HAP-1 (cell line): ENCODE data around the gene TALDO1.

Experiments used
- DNase-seq, 2 experiments: peaks; one replicate each; pipeline ENCODE4 v3.0.0-alpha.2; 2016 to 2020; ENCODE audit warnings: low spot score in 2 of 2
- H3K27me3 ChIP-seq: fragments of 250-450 bp; sonication (Bioruptor Pico); 2 replicates; pipeline ENCODE4 v1.5.1; 2020; ENCODE audit warnings: low read depth, mild to moderate bottlenecking, moderate library complexity
- H3K36me3 ChIP-seq: fragments of 250-450 bp; sonication (Bioruptor Pico); replicated peaks from 2 replicates; pipeline ENCODE4 v1.5.1; 2020; ENCODE audit warnings: mild to moderate bottlenecking
- H3K4me1 ChIP-seq: fragments of 250-450 bp; sonication (Bioruptor Pico); 2 replicates; pipeline ENCODE4 v1.5.1; 2020; ENCODE audit warnings: mild to moderate bottlenecking
- H3K4me3 ChIP-seq: fragments of 250-450 bp; sonication (Bioruptor Pico); 2 replicates; pipeline ENCODE4 v1.5.1; 2020; ENCODE audit warnings: mild to moderate bottlenecking, moderate library complexity
- H3K9me3 ChIP-seq: fragments of 250-450 bp; sonication (Bioruptor Pico); 2 replicates; pipeline ENCODE4 v1.5.1; 2020; ENCODE audit warnings: mild to moderate bottlenecking, moderate library complexity
- in situ Hi-C: fragments of 300-500 bp; cut with MboI; formaldehyde crosslinking; loops from 3 replicates; pipeline ENCODE4 v1.14.3; 2020; ENCODE audit warnings: low sequenced_read_pairs, inconsistent platforms, mixed read lengths

The TALDO1 gene

DNA sequence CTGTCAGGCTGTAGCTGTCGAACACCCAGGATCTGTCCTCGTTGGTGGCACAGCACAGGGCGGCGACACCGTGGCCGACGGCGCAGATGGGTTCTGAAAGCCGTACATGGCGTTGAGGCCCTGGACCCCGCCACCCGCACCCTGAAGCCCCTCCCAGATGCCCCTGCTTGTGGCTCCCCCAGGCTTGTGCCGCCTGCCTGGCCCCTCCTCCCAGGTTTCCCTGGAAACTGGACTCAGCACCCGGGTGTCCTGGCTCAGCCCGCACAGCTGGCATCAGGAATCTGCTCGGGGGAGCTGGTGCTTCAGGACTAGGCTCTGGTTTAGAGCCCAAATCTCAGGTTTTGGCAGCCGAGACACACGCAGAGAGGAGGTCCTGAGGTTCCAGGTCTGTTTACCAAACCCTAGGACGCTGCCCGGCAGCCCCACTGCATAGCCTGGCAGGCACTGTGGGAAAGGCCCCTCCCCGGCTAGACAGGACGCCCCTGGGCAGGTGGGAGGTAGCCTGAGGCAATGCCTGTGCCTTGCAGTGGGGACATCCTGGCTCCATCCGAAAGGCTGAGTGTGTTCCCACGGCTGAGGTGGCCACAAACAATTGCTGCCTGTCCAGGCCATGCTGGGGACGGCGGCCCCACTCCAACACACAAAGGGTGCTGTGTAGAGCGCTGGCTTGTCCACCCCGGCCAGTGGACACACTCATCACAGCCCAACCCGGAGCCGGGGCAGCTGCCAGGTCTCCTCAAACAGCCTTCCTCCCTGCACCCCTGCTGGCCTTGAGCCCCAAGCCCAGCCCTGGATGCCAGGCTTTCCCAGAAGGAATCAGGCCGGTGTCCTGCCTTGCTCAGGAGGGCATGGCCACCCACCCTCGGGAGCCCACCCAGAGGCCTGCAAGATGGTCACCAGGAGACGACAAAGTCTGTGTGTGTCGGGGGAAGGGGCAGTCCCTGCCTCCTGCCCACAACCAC, 25.4 kb downstream of the TALDO1 start:
- no peaks in the 10 kb centered on the region for H3K27me3 ChIP-seq
- in situ Hi-C loops: loop anchor here (25.0 kb wide), 1 partner anchor 210 kb away; the partner anchor contains the start of genes LMNTD2 and RASSF7
- H3K4me1 ChIP-seq: peaks cover 6% of the 10 kb centered on the region
- DNase-seq: no peak
- H3K36me3 ChIP-seq: peaks cover 55% of the 10 kb centered on the region
- H3K4me3 ChIP-seq: no peak overlapping the region
- H3K9me3 ChIP-seq: no peaks in the 10 kb centered on the region

DNA sequence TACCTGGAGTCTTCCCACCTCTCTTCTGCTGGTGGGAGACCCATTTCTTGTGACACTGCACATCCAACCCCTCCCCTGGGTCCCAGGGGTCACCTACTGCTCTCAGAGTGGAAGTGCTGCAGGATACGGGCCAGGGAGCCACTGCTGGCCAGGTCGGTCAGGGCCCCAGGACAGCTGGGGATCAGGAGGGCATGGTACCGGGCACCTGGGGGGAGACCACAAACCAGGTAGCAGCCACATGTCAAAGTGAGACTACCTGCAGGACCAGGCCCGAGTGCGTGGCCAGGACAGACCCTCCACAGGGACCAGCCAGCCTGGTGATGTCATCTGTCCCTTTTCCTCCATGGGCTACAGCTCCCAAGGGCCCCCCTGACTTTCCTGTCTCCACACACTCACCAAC, 26.2 kb downstream of the TALDO1 start:
- Histone ChIP-seq H3K4me3 (no peak overlapping the region), H3K36me3 (peaks cover 57% of the 10 kb centered on the region), H3K4me1 (peaks cover 10% of the 10 kb centered on the region), H3K27me3 (no peaks in the 10 kb centered on the region), H3K9me3 (no peaks in the 10 kb centered on the region)
- DNase-seq: no peak
- in situ Hi-C loops: loop anchor here (25.0 kb wide), 1 partner anchor 211 kb away; the partner anchor contains the start of genes LMNTD2 and RASSF7

DNA sequence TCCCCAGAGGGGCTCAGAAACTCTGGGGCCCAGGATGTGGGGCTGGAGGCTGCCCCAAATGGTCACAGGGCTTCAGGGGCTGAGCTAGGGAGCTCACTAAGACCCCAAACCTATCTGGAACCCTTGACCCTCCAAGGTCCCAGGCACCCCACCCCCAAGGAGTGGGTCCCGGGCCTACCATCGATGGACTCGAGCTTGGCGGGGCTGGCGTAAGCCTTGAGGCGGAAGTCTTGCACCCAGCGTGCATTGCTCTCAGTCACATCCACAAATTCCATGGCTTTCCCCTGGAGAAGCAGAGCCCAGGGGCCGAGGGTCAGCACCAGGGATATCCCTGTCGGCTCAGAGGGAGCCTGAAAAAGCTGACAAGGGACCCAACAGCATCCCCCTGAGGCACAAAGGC, 26.6 kb downstream of the TALDO1 start:
- DNase-seq: no peak
- Histone ChIP-seq H3K4me1 (peaks cover 11% of the 10 kb centered on the region), H3K27me3 (no peaks in the 10 kb centered on the region), H3K9me3 (no peaks in the 10 kb centered on the region), H3K36me3 (peaks cover 58% of the 10 kb centered on the region), H3K4me3 (no peak overlapping the region)
- in situ Hi-C loops: loop anchor here (25.0 kb wide), 1 partner anchor 212 kb away; the partner anchor contains the start of genes LMNTD2 and RASSF7

DNA sequence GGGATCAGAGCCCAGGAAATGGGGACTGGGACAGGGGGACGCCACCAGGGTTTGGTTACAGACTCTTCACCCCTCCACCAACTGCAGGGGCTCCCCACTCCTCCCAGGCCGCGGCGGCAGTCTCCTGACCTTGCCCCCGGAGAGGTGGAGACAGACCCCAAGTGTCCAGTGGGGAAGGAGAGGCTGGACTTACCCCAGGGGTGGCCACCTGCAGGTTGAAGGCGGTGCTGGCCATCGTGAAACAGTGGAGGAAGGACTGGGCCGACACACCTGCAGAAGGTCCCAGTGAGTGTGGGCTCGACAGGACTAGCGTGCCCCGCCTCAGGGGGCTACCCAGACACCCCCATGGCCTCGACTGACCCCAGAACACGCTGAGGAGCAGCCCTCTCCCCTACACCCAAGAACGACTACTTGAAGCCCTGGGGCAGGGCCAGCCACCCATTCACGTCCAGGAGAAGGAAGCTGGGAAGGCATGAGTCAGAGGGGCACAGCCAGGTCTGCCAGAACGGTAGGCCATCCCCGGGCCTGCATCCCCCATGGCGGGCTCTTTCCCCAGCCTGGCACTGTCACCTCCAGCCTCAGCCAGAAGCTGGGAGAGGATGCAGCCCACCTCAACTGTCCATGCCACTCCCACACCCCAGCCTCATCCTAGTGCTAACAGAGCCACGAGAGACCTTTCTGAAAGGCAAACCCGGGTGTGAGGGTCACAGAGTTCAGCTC, 27.8 kb downstream of the TALDO1 start:
- H3K9me3 ChIP-seq: no peaks in the 10 kb centered on the region
- peaks cover 11% of the 10 kb centered on the region for H3K4me1 ChIP-seq
- in situ Hi-C loops: loop anchor here (25.0 kb wide), 1 partner anchor 213 kb away; the partner anchor contains the start of genes LMNTD2 and RASSF7
- peaks cover 57% of the 10 kb centered on the region for H3K36me3 ChIP-seq
- H3K27me3 ChIP-seq: no peaks in the 10 kb centered on the region
- no peak for DNase-seq
- H3K4me3 ChIP-seq: peak overlapping the region; percentile 91

DNA sequence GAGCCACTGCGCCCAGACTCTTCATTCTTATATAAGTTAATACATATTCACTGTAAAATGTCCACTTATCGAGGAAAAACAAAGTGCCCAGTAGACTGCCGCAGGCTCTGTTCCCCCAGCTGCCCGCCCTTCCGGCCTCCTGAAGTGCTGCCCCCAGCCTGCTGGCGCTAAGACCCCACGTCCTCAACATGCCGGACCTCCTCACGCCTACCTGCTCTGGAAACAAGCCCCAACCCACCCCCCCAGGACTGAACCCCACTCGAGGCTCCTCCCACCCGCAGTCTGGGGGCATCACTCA, 28.9 kb downstream of the TALDO1 start:
- Histone ChIP-seq H3K36me3 (peaks cover 45% of the 10 kb centered on the region), H3K27me3 (no peaks in the 10 kb centered on the region), H3K4me1 (peaks cover 11% of the 10 kb centered on the region), H3K9me3 (no peaks in the 10 kb centered on the region), H3K4me3 (peak overlapping the region; percentile 91)
- no peak for DNase-seq
- in situ Hi-C loops: no loop called here

DNA sequence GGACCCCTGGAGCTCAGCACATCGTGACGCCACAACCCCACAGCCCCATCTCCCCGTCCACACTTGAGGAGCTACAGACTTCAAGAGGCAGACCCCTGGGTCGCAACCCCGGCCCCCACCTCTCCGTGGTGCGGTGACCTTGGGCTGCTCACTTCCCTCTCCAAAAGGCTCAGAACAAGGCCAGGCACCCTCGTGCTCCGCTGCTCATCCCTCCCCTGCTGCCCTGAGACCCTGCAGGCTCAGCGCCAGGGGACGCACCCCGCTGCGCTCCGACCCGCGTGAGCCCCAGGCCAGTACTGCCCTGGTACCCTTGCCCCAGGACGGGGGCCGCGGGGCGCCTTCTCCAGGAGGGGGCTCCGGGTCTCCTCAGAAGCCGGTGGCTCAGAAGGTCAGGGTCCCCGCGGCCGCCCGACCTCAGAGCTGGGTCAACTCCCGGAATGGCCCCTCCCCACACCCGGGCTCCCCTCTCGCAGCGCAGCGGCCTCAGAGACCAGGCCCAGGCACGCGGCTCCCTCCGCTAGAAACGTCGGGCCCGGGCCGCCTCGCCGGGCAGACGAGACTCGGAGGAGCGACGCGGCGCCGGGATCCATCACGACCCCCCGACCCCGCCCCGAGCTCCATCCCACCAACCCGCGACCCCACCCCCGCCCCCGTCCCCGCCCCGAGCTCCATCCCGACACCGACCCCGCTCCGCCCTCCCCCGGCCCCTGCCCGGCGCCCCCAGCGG, 29.5 kb downstream of the TALDO1 start:
- peak; percentile 49 to 79 for DNase-seq
- peaks cover 11% of the 10 kb centered on the region for H3K4me1 ChIP-seq
- no peaks in the 10 kb centered on the region for H3K27me3 ChIP-seq
- peak overlapping the region; percentile 91 for H3K4me3 ChIP-seq
- no peaks in the 10 kb centered on the region for H3K9me3 ChIP-seq
- H3K36me3 ChIP-seq: peaks cover 40% of the 10 kb centered on the region
- in situ Hi-C loops: no loop called here

DNA sequence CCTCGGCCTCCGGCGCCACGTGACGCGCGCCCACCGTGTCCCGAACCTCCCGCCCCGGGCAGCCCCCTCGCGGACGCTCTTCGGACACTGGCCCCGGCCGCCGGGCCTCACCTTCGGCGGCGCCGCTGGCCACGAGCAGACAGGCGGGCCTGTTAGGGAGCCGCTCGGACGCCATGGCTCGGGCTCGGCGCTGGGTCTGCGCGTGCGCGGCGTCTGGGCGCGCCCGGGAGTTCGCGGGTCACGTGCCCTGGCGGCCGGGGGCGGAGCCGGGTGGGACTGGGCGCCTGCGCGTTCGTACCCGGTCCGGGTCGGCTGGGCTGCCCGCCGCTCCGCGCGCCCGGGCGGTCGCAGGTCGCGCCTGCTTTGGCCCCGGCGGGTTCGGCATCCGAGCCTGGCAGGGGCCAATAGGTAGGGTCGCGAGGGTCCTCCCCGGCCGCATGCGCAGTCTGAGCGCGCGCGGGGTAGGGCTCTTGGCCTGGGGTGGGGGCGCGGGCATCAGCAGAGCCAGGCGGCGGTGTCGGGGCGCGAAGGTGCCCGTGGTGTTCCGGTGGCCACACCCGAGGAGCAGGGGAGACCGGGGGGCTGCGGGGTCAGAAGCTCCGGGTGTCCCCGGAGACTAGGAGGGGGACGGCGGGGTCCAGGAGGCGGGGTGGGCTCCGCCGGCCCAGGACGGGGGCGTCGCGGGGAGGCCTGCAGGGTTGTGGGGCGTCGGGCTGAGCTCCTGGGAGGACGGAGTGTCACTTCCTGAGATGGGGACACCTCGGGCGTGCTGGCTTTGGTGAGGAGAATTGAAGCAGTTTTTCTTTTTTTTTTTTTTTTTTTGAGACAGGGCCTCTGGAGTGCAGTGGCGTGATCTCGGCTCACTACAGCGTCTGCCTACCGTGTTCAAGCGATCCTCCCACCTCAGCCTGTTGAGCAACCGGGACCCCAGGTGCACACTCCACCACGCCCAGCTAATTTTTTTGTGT, 30.3 kb downstream of the TALDO1 start, which contains the start of gene GATD1:
Gene GATD1, minus strand, starts transcription at position 200 of the 968 bp plus-strand sequence. Its CDS starts 25 bp downstream, at position 175.
- in situ Hi-C loops: no loop called here
- DNase-seq: peak; percentile 84 to 95
- Histone ChIP-seq H3K27me3 (no peaks in the 10 kb centered on the region), H3K4me3 (peak within 1 kb of the TSS; percentile 91), H3K36me3 (peaks cover 34% of the 10 kb centered on the region), H3K9me3 (no peaks in the 10 kb centered on the region), H3K4me1 (peaks cover 11% of the 10 kb centered on the region)

DNA sequence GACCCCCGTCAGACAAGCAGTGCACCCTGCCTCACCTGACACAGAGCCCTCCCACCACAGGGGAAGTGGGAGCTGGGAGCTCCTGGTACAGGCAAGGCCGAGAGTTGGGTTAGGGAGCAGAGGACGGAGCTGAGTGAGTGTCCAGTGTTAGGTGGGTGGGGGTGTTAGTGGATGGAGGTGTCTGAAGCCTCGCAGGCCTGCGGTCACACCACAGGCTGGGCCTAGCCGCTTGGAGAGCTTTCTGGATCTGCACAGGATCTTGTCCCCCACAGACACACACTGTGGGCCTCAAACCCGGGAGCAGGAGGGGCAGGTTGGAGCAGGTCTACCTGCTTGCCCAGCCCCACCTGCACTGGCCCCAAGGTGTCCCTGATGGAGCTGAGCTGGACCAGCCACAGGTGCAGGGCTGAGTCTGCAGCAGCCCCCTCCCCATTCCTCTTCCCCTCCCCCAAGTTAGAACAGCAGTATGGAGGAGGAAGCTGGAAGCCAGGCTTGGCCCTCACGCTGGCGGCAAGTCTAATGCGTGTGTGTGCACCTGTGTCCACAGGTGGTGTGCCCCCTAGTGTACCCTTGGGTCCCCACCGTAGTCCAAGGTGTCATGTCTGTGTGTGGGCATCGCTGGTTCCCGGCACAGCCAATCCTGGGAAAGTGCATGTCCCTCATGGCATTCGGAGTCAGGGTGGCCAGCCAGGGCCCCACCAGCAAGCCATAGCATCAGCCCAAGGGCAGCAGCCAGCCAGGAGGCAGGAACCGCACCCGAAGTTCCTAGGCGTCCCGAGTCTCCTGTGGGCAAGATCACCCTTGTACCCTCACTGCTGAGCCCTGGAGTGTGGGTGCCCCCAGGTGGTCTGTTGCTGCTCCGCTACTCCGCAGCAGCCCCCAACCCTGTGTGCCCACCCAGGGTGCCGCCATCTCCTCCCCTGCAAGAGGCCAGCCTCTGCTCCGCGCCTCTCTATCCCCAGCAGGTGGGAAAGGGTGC, 32.0 kb downstream of the TALDO1 start:
- Histone ChIP-seq H3K27me3 (no peaks in the 10 kb centered on the region), H3K4me3 (no peak overlapping the region), H3K9me3 (no peaks in the 10 kb centered on the region), H3K36me3 (peaks cover 17% of the 10 kb centered on the region), H3K4me1 (peaks cover 11% of the 10 kb centered on the region)
- in situ Hi-C loops: no loop called here
- DNase-seq: no peak

DNA sequence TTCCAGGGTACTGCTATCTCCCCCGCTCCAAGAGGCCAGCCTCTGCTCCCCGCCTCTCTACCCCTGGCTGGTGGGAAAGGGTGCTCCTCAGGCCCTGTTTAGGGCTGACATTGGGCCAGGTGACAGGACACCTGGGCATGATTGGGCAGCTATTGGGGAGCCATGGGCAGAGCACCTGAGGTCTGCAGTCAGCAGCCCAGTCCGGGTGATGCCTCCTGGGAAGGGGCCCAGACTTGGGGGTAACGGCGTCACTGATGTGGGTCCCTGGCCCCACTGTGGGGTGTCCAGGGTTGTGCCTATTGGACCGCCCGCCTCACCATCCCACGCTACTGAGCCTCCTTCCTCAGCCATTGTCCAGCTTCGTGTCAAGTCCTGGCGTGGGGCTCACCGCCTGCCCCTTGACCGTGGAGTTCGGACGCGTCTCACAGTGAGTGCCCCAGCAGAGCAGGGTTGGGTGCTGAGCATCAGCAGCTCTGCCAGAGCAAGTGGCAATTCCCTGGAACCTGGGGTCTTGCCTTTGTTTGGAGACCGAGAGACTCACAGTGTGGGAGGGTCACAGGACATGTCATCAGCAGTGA, 32.8 kb downstream of the TALDO1 start:
- Histone ChIP-seq H3K9me3 (no peaks in the 10 kb centered on the region), H3K4me1 (peaks cover 11% of the 10 kb centered on the region), H3K27me3 (no peaks in the 10 kb centered on the region), H3K4me3 (no peak overlapping the region), H3K36me3 (peaks cover 12% of the 10 kb centered on the region)
- no peak for DNase-seq
- in situ Hi-C loops: no loop called here

DNA sequence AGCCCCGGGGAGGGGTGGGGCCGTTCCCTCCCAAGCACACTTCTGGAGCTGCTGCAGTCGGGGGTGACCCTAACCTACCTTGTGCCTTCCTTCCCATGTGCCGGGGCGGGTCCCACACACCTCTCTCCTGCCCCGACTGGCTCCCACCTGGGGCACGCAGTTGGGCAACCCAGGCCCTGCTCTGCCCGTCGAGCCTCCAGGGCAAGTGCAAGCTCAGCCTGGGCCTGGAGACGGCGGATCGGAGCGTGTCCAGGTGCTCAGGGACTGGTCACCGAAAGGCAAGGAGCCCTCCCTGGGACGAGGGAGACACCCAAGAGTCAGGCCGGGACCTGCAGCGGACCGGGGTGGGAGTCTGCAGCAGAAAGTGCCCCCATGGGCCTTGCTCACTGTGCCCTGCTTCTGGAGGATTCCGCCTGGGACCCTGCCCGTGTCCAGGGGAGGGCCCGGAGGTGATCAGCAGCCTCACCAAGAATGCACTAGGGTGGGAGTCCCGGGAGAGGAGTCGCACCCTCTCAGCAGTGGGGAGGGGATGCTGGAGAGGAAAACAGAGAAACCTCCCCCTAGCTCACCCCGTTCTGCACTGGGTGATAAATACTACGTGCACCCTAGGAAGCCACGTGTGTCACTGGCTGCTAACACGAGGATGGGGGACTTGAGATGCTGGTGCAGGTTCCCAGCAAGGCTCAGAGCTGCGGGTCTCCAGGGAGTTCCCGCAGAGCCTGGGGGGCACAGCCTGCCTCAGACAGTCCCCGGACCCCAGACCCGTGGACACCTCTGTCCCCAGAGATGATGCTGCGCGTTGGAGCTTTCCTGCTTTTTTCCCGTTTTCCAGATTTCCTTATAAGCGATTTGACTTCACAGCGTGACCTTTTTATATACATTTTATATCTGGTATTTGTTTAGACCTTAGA, 35.3 kb downstream of the TALDO1 start:
- H3K36me3 ChIP-seq: peaks cover 10% of the 10 kb centered on the region
- DNase-seq: no peak
- H3K4me1 ChIP-seq: peaks cover 5% of the 10 kb centered on the region
- no peaks in the 10 kb centered on the region for H3K27me3 ChIP-seq
- H3K9me3 ChIP-seq: no peaks in the 10 kb centered on the region
- in situ Hi-C loops: no loop called here
- H3K4me3 ChIP-seq: no peak overlapping the region

DNA sequence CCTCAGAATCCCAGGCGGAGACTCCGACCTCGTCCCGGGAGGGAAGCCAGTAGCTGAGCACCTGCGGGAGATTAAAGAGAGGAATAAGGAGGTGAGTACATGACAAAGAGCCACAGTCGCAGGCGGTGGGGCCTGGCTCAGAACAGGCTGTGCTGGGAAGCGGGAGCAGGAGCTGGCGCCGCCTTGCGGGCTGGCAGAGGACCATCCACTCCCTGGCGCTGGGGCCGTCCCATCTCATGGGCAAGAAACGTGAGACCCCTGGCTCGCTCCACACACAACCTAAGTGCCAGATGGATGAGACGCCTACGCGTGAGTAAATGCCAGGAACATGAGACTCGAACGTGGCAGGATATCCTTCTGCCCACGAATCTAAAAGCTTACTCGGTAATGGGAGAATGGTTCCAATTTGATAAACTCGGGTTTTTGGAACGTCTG, 36.3 kb downstream of the TALDO1 start:
- peaks cover under 1% of the 10 kb centered on the region; the same call in 1 of the 2 replicates for H3K4me1 ChIP-seq
- H3K36me3 ChIP-seq: peaks cover 7% of the 10 kb centered on the region
- no peaks in the 10 kb centered on the region for H3K9me3 ChIP-seq
- no peaks in the 10 kb centered on the region for H3K27me3 ChIP-seq
- peak in 1 of 2 experiments; percentile 60 for DNase-seq
- in situ Hi-C loops: no loop called here
- no peak overlapping the region for H3K4me3 ChIP-seq
